Measurements from ENCODE around the gene POMT1. TPM values are rescaled to one million over a fixed set of nuclear protein-coding genes. Genes with fewer than 3 reads are reported as not detected.
A peak's percentile ranks its signal among the peaks of the same experiment; 100 is the strongest.

Gene POMT1
- total RNA-seq, 1 experiment from 2014 or later: 34.1 TPM

GRCh38 chr9:131524665-131525315, 22.1 kb downstream of the POMT1 start:
- H3K4ac ChIP-seq (ENCODE audit: low read depth, low read length): no peak overlapping the region
- Mint-ChIP-seq H3K27me3 (ENCODE audit: low read depth) (no peaks in the 10 kb centered on the region), H3K4me1 (peaks cover 0 to under 1% of the 10 kb centered on the region in 2 experiments; a peak in 2 of 4 replicates), H3K4me3 (no peak overlapping the region), H3K9me3 (no peaks in the 10 kb centered on the region), H3K27ac (peak overlapping the region in 2 of 3 experiments; percentile 76 to 85; a peak in 3 of 7 replicates), H3K36me3 (ENCODE audit: insufficient read depth in 1 of 3, low read depth in 3 of 3) (peaks cover 36 to 89% (median 82%) of the 10 kb centered on the region in 3 experiments)
- WGBS (ENCODE audit: extremely low coverage, insufficient read length, low lambda C conversion rate): no CpG with 5 or more reads among the region's 23 CpGs
- DNase-seq: no peak
- no peak overlapping the region for H4K8ac ChIP-seq (replicated peaks; ENCODE audit: insufficient read length, low read depth, low read length)
- no peak overlapping the region for H4K91ac ChIP-seq (ENCODE audit: insufficient read length, low read depth, low read length)
- H3K18ac ChIP-seq (ENCODE audit: insufficient read length, low read depth, low read length): no peak overlapping the region
- no peak overlapping the region for H2BK15ac ChIP-seq (ENCODE audit: low read depth, low read length)
- H4K5ac ChIP-seq (ENCODE audit: insufficient read length, low read depth, low read length): no peak overlapping the region
- H3T11ph ChIP-seq (ENCODE audit: low read length): no peak overlapping the region
- H3K23ac ChIP-seq (ENCODE audit: insufficient read length, low read depth, low read length): no peak overlapping the region
- H3K79me1 ChIP-seq (ENCODE audit: insufficient read depth, low read depth, low read length, poor library complexity, severe bottlenecking): no peaks in the 10 kb centered on the region
- no peak overlapping the region for H3K14ac ChIP-seq (ENCODE audit: insufficient read depth, low read length)
- no peaks in the 10 kb centered on the region for H3K23me2 ChIP-seq (ENCODE audit: insufficient read length, low read depth, low read length, poor library complexity, severe bottlenecking)
- no peaks in the 10 kb centered on the region for H3K4me1 ChIP-seq (ENCODE audit: insufficient read depth, low read length)
- no peaks in the 10 kb centered on the region for H3K79me2 ChIP-seq (ENCODE audit: insufficient read depth, low read length)
- no peak overlapping the region for H2AFZ ChIP-seq (ENCODE audit: low read length)
- H4K20me1 ChIP-seq (ENCODE audit: control insufficient read depth, insufficient read depth, insufficient read length): no peaks in the 10 kb centered on the region
- no peak overlapping the region for H2AK5ac ChIP-seq (ENCODE audit: insufficient read length, low read length)
- no peak overlapping the region for H3K9ac ChIP-seq (ENCODE audit: extremely low read depth, insufficient read length, low read length)
- no peaks in the 10 kb centered on the region for H3K9me3 ChIP-seq (ENCODE audit: control insufficient read depth, low read depth, low read length)
- TF ChIP-seq CTCF (conservative IDR thresholded peaks at IDR 0.05): no peak
- H2BK20ac ChIP-seq (ENCODE audit: low read depth, low read length, poor library complexity, severe bottlenecking): no peak overlapping the region
- no peak overlapping the region for H3K27ac ChIP-seq (ENCODE audit: insufficient read length, low read depth, low read length)
- no peak overlapping the region for H2BK12ac ChIP-seq (ENCODE audit: insufficient read length, low read depth, low read length)
- H3K27me3 ChIP-seq (ENCODE audit: insufficient read depth, low read length): no peaks in the 10 kb centered on the region
- H3K56ac ChIP-seq (ENCODE audit: insufficient read length, low read depth, low read length): no peak overlapping the region
- H2BK5ac ChIP-seq (ENCODE audit: insufficient read length, low read length): no peak overlapping the region
- H2BK120ac ChIP-seq (ENCODE audit: low read depth, low read length, poor library complexity, severe bottlenecking): no peak overlapping the region
- no peak overlapping the region for H3K4me2 ChIP-seq (ENCODE audit: insufficient read depth, insufficient read length, low read length)

Data from H9 (cell line).